SK-N-DZ (cell line): ENCODE results near the gene SEC14L6.

Source experiments
- DNase-seq: peaks from one replicate; pipeline ENCODE4 v3.0.0-alpha.2; 2015; ENCODE audit warnings: low spot score

SEC14L6 gene

GRCh38 chr22:30537083-30537731 is 9.3 kb downstream of the SEC14L6 start:
- no peak for DNase-seq

- DNase-seq, result no peak
Measured at GRCh38 chr22:30535182-30535581, 11.4 kb downstream of the SEC14L6 start.

GRCh38 chr22:30531651-30532608 is 14.6 kb downstream of the SEC14L6 start:
- no peak for DNase-seq

DNA sequence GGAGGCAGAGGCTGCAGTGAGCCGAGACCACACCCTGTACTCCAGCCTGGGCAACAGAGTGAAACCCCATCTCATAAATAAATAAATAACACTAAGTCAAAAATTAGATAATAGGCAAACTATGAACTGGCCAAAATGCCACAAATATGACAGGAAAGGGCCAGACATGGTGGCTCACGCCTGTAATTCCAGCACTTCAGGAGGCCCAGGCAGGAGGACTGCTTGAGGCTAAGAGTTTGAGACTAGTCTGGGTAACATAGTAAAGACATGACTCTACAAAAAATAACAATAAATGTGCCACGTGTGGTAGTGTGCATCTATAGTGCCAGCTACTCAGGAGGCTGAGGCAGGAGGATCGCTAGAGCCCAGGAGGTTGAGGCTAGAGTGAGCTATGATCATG is 19.9 kb downstream of the SEC14L6 start:
- no peak for DNase-seq

- no peak for DNase-seq
Measured at GRCh38 chr22:30523646-30524489, 22.7 kb downstream of the SEC14L6 start.

DNA sequence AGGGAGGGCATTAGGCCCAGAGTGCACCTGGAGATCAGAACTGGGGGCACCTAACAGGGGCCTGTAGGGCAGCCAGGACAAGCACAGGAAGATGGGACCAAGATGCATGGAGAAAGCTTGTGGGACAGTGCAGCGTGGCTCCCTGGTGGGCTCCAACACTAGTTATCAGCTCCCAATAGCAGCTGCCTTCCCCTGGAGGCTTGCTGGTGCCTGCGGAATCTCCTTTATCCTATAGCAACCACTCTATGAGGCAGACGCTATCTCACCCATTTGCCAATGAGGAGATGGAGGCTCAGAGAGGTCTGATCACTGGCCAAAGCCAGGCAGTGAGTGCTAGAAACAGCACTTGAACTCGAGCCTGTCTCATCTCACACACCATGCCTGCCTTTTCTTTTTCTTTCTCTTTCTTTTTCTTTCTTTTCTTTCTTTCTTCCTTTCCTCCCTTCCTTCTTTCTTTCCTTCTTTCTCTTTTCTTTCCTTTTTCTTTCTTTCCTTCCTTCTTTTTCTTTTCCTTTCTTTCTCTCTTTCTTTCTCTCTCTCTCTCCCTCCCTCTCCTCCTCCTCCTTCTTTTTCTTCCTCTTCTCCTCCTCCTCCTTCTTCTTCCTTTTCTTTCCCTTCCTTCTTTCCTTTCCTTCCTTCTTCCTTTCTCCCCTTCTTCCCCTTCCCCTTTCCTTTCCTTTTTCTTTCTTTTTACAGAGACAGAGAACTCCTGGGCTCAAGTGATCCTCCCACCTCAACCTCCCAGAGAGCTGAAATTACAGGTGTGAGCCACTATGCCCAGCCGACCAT is 25.0 kb downstream of the SEC14L6 start:
- no peak for DNase-seq

DNA sequence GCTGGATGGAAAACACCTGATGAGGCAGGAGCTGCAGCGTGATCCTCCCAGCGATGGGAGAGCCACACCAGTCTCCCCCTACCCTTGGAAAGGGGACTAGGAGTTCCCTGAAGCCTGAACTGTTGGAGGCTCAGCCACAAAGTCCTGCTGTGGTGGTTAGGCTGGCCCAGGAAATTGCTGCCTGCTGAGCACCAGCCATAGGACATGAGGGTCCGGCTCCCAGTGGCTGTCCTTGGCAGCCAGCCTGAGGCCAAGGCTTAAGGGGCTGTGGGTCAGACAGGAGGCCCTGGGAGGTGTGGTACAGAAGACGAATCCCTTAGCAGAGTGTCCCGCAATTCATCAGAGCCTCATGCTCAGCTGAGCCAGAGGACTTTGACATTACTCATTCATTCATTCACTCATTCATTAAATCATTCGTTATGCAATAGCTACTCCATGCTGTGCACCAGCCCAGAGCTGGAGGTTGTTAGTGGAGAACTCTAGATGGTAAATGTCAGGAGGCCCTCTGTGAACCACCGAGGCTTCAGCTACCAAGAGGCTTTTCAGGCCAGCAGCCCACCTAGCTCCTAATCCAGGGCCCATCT is 26.6 kb downstream of the SEC14L6 start:
- no peak for DNase-seq

DNA sequence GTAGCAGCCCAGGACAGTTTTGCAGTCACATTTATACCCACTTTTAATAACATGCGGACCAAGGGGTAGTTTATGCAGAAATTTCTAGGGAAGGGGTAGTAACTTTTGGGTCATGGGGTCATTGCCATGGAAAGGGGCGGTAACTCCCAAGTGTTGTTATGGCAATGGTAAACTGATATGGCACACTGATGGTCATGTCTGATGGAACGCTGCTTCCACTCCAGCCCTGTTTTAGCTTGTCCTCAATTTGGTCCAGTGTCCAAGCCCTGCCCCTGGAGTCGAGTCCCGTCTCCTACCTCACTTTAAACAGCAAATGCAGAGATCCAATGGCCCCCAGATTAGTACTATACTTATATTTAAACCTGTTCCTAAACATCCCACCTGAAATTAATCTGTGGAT is 29.8 kb downstream of the SEC14L6 start:
- no peak for DNase-seq

DNA sequence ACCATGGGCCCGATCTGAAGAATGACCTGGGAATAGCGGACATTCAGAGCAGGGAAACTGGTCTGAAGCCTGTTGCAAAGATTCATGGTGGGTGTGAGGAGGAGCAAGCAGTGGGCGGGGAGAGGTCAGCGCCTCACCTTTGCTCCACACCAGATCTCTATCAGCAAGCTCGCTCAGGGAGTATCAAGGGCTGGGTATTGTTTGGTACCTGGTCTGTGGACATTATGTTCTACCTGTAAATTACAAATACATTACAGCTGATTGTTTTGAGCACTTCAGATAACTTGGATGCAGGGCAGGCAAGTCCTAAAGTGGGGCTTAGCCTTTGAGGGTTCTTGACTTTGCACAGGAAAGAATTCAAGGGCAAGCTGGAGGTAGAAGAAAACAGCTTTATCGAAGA is 30.3 kb downstream of the SEC14L6 start:
- DNase-seq, result no peak

DNA sequence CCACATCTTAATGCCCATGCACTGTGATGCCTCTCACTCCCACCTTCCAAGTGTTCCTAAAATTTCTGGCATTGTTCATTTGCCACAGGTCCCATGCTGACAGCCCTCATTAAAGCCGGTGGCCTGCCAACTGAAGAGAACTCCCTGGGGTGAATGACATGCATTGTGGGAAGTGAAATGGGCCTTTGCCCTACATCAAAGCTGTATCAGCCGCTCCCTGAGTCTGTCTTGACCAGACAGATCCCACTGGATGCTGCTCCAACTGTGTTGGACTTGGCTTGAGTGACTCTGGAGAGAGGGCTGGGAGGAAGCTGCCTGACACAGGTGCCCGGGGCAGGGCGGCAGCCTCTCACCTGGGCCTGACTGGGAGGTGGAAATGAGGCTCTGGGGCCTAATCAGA is 32.3 kb downstream of the SEC14L6 start:
- DNase-seq, result no peak

- no peak for DNase-seq
Measured at GRCh38 chr22:30513462-30513861, 33.1 kb downstream of the SEC14L6 start.

GRCh38 chr22:30511911-30512310 is 34.6 kb downstream of the SEC14L6 start:
- no peak for DNase-seq

DNA sequence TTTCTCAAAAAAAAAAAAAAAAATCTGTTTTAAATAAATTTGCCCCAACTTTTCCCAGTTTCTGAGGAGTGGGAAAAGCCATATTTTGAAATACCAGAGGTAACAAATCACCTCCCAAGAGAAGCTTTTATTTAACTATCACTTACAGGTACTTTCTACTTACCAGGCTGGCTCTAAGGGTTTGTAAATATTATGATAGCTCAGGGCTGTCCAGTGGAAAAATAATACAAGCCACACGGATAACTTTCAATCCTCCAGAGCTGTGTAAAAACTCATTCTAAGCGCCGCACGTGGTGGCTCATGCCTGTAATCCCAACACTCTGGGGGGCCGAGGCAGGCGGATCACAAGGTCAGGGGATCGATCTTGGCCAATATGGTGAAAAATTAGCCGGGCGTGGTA is 35.4 kb downstream of the SEC14L6 start:
- DNase-seq, result no peak

GRCh38 chr22:30508216-30508615 is 38.3 kb downstream of the SEC14L6 start:
- DNase-seq, result no peak

DNA sequence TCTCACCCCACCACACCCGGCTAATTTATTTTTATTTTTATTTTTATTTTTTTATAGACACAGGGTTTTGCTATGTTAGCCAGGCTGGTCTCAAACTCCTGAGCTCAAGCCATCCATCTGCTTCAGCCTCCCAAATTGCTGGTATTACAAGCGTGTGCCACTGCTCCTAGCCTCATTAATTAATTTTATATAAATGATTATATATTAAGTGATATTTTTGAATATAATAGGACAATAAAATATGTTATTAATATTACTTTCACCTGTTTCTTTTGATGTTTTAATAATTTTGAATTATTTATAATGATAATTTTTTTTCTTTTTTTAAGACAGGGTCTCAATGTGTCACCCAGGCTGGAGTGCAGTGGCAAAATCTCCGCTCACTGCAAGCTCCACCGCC is 38.9 kb downstream of the SEC14L6 start:
- DNase-seq, result no peak

GRCh38 chr22:30506507-30506968 is 40.0 kb downstream of the SEC14L6 start:
- no peak for DNase-seq

GRCh38 chr22:30503551-30503950 is 43.0 kb downstream of the SEC14L6 start:
- no peak for DNase-seq

- no peak for DNase-seq
Measured at GRCh38 chr22:30502911-30503310, 43.6 kb downstream of the SEC14L6 start.

DNA sequence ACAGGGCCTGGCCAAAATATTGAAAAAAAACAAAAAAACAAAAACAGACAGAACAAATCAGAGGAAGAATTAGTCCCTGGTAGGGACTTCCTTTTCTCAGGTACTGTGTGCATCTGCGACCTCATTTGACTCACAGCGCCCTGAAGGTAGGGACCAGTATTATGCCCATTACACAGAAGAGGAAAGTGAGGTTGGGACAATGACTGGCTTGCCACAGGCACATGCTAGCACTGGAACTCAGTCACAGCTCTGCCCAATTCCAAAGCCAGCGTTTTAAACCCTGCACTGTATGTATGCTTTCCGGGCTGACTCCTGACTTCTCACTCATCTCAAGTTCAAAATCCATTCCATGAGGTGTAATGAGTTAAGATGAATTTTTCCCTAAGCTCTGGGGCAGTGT is 44.4 kb downstream of the SEC14L6 start:
- DNase-seq, result no peak

DNA sequence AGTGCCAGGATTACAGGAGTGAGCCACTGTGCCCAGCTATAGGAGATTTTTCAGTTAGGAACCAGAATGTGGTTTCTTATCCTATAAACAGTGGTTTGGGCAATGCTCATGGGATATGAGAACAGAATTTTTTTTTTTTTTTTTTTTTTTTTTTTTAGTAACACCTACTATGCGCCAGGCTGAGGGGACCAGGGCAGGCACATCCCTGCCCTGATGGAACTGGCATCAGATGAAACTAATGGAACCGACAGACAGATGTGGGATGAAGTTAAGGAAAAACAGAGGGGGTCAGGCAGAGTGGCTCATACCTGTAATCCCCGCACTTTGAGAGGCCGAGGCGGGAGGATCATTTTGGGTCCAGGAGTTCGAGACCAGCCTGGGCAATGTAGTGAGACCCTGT is 45.9 kb downstream of the SEC14L6 start:
- DNase-seq, result no peak
